Medulla oblongata (tissue), 1 donor: ENCODE results near the gene CAT.
A peak's percentile ranks its signal among the peaks of the same experiment; 100 is the strongest.

Experiments
- DNase-seq: peaks from one replicate; pipeline ENCODE4 v3.0.0-alpha.2; 2015; ENCODE audit errors: extremely low spot score

CAT gene

GRCh38 chr11:34459507-34460162, 20.9 kb downstream of the CAT start:
- DNase-seq = no peak

GRCh38 chr11:34460278-34460677, 21.5 kb downstream of the CAT start:
- no peak for DNase-seq

- no peak for DNase-seq
Measured at GRCh38 chr11:34461215-34461614, 22.5 kb downstream of the CAT start.

GRCh38 chr11:34464591-34465051, 25.9 kb downstream of the CAT start:
- DNase-seq = no peak

- no peak for DNase-seq
Measured at GRCh38 chr11:34466802-34467488, 28.2 kb downstream of the CAT start.

- DNase-seq = no peak
Measured at GRCh38 chr11:34468209-34468841, 29.6 kb downstream of the CAT start.

- no peak for DNase-seq
Measured at GRCh38 chr11:34473603-34474169, 35.0 kb downstream of the CAT start.

- no peak for DNase-seq
Measured at GRCh38 chr11:34475656-34476055, 36.9 kb downstream of the CAT start.

GRCh38 chr11:34476849-34477248, 38.1 kb downstream of the CAT start:
- DNase-seq = no peak

GRCh38 chr11:34478845-34479663, 40.3 kb downstream of the CAT start:
- DNase-seq = no peak

- no peak for DNase-seq
Measured at GRCh38 chr11:34480314-34480713, 41.6 kb downstream of the CAT start.

- DNase-seq = no peak
Measured at GRCh38 chr11:34481307-34481706, 42.6 kb downstream of the CAT start.

GRCh38 chr11:34483106-34483874, 44.6 kb downstream of the CAT start:
- no peak for DNase-seq

GRCh38 chr11:34487430-34487829, 48.7 kb downstream of the CAT start:
- no peak for DNase-seq

- DNase-seq = no peak
Measured at GRCh38 chr11:34488855-34489557, 50.3 kb downstream of the CAT start.

- DNase-seq = no peak
Measured at GRCh38 chr11:34490304-34490703, 51.6 kb downstream of the CAT start.

GRCh38 chr11:34492806-34493414, 54.2 kb downstream of the CAT start:
- DNase-seq = peak; percentile 88

- no peak for DNase-seq
Measured at GRCh38 chr11:34493468-34493867, 54.7 kb downstream of the CAT start.

- DNase-seq = no peak
Measured at GRCh38 chr11:34493926-34494595, 55.3 kb downstream of the CAT start.
